GM12878 (cell line): ENCODE measurements around the gene MAN2B2. TPM values are rescaled to one million over a fixed set of nuclear protein-coding genes. Genes with fewer than 3 reads are reported as not detected.

Experiments
- ATAC-seq: fragments of 200-7000 bp; cut with Tn5 transposase; 3 replicates; pipeline ENCODE4 v1.9.1; 2020; ENCODE audit warnings: mild to moderate bottlenecking, moderate library complexity
- BruUV-seq: library from RNA; stranded (reverse); fragments of 400-500 nt; replicated peaks from 2 replicates; lab custom pipeline; 2021; lab: Mats Ljungman, UMichigan
- CTCF ChIA-PET: fragments of 300-600 bp; sonication (Branson Sonifier 250); formaldehyde crosslinking; extraction: SDS; loops from one replicate; lab custom pipeline; 2021; ENCODE audit warnings: inconsistent platforms; lab: Yijun Ruan, JAX
- POLR2A ChIA-PET: fragments of 350-600 bp; formaldehyde crosslinking; extraction: SDS; loops from one replicate; lab custom pipeline; 2021; ENCODE audit warnings: inconsistent platforms; lab: Charles Lee
- RAD21 ChIA-PET: fragments of 300-600 bp; sonication (Branson Sonifier 250); formaldehyde crosslinking; loops from one replicate; lab custom pipeline; 2023; ENCODE audit warnings: antibody characterized with exemption; ENCODE audit not compliant: unreplicated experiment; lab: Charles Lee
- SMC1A ChIA-PET: fragments of 300-600 bp; sonication (Branson Sonifier 250); formaldehyde crosslinking; loops from one replicate; lab custom pipeline; 2023; ENCODE audit not compliant: unreplicated experiment, uncharacterized antibody; lab: Charles Lee
- DNase-seq: peaks from one replicate; pipeline ENCODE4 v3.0.0-alpha.2; 2011; ENCODE audit warnings: low read depth, low spot score
- FAIRE-seq: peaks from 3 replicates; lab custom pipeline; 2011; peaks lifted over from hg19 to GRCh38; lab: Jason Lieb, UNC
- H2AFZ ChIP-seq: 2 replicates; pipeline ENCODE4 v1.6.0; 2011; ENCODE audit warnings: low read depth, low read length, control low read depth; ENCODE audit not compliant: control insufficient read depth
- H3K27ac ChIP-seq: 2 replicates; pipeline ENCODE4 v1.5.1; 2011; ENCODE audit warnings: control low read depth; ENCODE audit not compliant: control insufficient read depth, insufficient read depth
- H3K27me3 ChIP-seq, 2 experiments: replicated peaks in 1 of 2; 2 replicates each; pipeline versions ENCODE4 v1.6.0 to v1.6.1; 2011; ENCODE audit warnings: low read length in 1 of 2; ENCODE audit not compliant: control insufficient read depth in 2 of 2, insufficient read depth in 2 of 2
- H3K36me3 ChIP-seq, 2 experiments: 2 replicates each; pipeline ENCODE4 v1.5.1; 2011; ENCODE audit warnings: low read length in 1 of 2; ENCODE audit not compliant: control insufficient read depth in 2 of 2, insufficient read depth in 2 of 2
- H3K4me1 ChIP-seq: 2 replicates; pipeline ENCODE4 v1.6.1; 2011; ENCODE audit warnings: mild to moderate bottlenecking, low read length, moderate library complexity, mixed read lengths; ENCODE audit not compliant: control insufficient read depth, insufficient read depth
- H3K4me2 ChIP-seq: 2 replicates; pipeline ENCODE4 v1.6.0; 2011; ENCODE audit warnings: control low read depth; ENCODE audit not compliant: control insufficient read depth, insufficient read depth
- H3K4me3 ChIP-seq: fragments of 200-600 bp; sonication (generic); 2 replicates; pipeline ENCODE4 v1.5.1; 2016
- H3K79me2 ChIP-seq: 2 replicates; pipeline ENCODE4 v1.6.0; 2011; ENCODE audit warnings: low read length; ENCODE audit not compliant: control insufficient read depth, insufficient read depth
- H3K9ac ChIP-seq: 2 replicates; pipeline ENCODE4 v1.8.0; 2011; ENCODE audit warnings: low read length, control low read depth, mixed read lengths; ENCODE audit not compliant: control insufficient read depth, insufficient read depth
- H3K9me3 ChIP-seq: replicated peaks from 3 replicates; pipeline ENCODE4 v1.5.1; 2011; ENCODE audit warnings: mild to moderate bottlenecking, low read length; ENCODE audit not compliant: control insufficient read depth, insufficient read depth
- H4K20me1 ChIP-seq: 2 replicates; pipeline ENCODE4 v1.6.0; 2011; ENCODE audit not compliant: control insufficient read depth, insufficient read depth
- BCLAF1 ChIP-seq: fragments of 450-650 bp; IDR thresholded peaks from 2 replicates; pipeline ENCODE4 v1.6.1; 2017; ENCODE audit warnings: antibody characterized with exemption, mild to moderate bottlenecking, moderate library complexity
- EP300 ChIP-seq, 2 experiments: fragments of 150-350 bp in 1 of 2; IDR thresholded peaks; 2 replicates each; pipeline ENCODE4 v1.6.1; 2011 to 2012; ENCODE audit warnings: low read depth in 2 of 2, low read length in 2 of 2, borderline replicate concordance in 1 of 2, improper control_type of control experiment in 1 of 2, inconsistent platforms in 1 of 2; ENCODE audit not compliant: control insufficient read depth in 1 of 2
- ETV6 ChIP-seq, 2 experiments: fragments of 450-650 bp in 1 of 2; IDR thresholded peaks in 1 of 2; conservative IDR thresholded peaks in 1 of 2; 2 replicates each; pipeline ENCODE4 v1.6.1; 2014; ENCODE audit warnings: antibody characterized with exemption in 1 of 2, borderline replicate concordance in 1 of 2, low read depth in 1 of 2, mild to moderate bottlenecking in 1 of 2, moderate library complexity in 1 of 2
- KAT2A ChIP-seq: conservative IDR thresholded peaks from 2 replicates; pipeline ENCODE4 v1.6.1; 2011; ENCODE audit warnings: low read depth, low read length; ENCODE audit not compliant: control insufficient read depth
- PAX5 ChIP-seq: IDR thresholded peaks from 2 replicates; pipeline ENCODE4 v1.6.1; 2011; ENCODE audit warnings: low read depth, low read length, borderline replicate concordance
- RAD21 ChIP-seq: IDR thresholded peaks from 2 replicates; pipeline ENCODE4 v1.6.1; 2011; ENCODE audit warnings: mild to moderate bottlenecking, low read depth, low read length, moderate library complexity; ENCODE audit not compliant: insufficient read depth
- STAT3 ChIP-seq: IDR thresholded peaks from 2 replicates; pipeline ENCODE4 v1.6.1; 2011; ENCODE audit warnings: low read depth, low read length, improper control_type of control experiment
- ZBTB4 ChIP-seq: fragments of 450-650 bp; formaldehyde crosslinking; IDR thresholded peaks from 2 replicates; pipeline ENCODE4 v1.4.0; 2022; ENCODE audit warnings: mild to moderate bottlenecking, moderate library complexity
- ZNF384 ChIP-seq: IDR thresholded peaks from 2 replicates; pipeline ENCODE4 v1.6.1; 2012; ENCODE audit warnings: low read depth, mild to moderate bottlenecking, low read length, improper control_type of control experiment, borderline replicate concordance
- WGBS: methylation state at CpG from one replicate; pipeline ENCODE4 v1.1.6; 2016; ENCODE audit warnings: low lambda C conversion rate; ENCODE audit not compliant: insufficient replicate concordance, insufficient coverage; ENCODE audit errors: missing lambda C conversion rate; 5-methylcytosine and 5-hydroxymethylcytosine counted together
- in situ Hi-C: fragments of 300-500 bp; cut with MboI; formaldehyde crosslinking; loops from 9 replicates; pipeline ENCODE4 v1.14.3; 2018; ENCODE audit warnings: mixed read lengths
- intact Hi-C: fragments of 100-400 bp; cut with micrococcal nuclease; formaldehyde crosslinking; loops from one replicate; pipeline ENCODE4 v1.14.2; 2022; ENCODE audit not compliant: unreplicated experiment
- polyA plus RNA-seq, 11 experiments: library from polyadenylated mRNA; depleted of rRNA in 4 of 11; unstranded in 6 of 11; stranded (reverse) in 5 of 11; fragments of >200 nt; fragmentation: Nextera tagmentation in 4 of 11; fragmentation: Illumina TruSeq in 1 of 11; extraction: Ambion mirVana in 4 of 11; extraction: Trizol in 1 of 11; gene quantifications; 1 replicate in 1 of 11; 2 replicates in 10 of 11; pipeline versions ENCODE4 v1.2.1 to v1.2.3, GENCODE V29; 2011 to 2016; ENCODE audit warnings: inconsistent platforms in 2 of 11, missing spikeins in 2 of 11, low read depth in 1 of 11
- total RNA-seq, 4 experiments: library from RNA; depleted of rRNA in 3 of 4; stranded (reverse); fragments of >200 nt in 3 of 4; fragmentation: Illumina TruSeq in 1 of 4; extraction: Trizol in 1 of 4; gene quantifications; 2 replicates each; pipeline versions ENCODE4 v1.2.1 to v1.2.3, GENCODE V29; 2013 to 2021
- TF ChIP-seq, protein P1 (sequence below): fragments of 150-350 bp; IDR thresholded peaks from 2 replicates; pipeline ENCODE4 v1.6.1; 2014; ENCODE audit warnings: mild to moderate bottlenecking, low read depth, low read length

The MAN2B2 gene
- total and polyA plus RNA-seq, 10 of the 15 experiments (the other 5 are each of a cell fraction or from before 2014, with no cell fraction given): 0.47 to 14.5 (median 7.0) TPM

- no peak for TF ChIP-seq BCLAF1
Observed at GRCh38 chr4:6598127-6598526, 23.1 kb downstream of the MAN2B2 start (continued).

- Histone ChIP-seq H3K4me1 (no peaks in the 10 kb centered on the region), H2AFZ (no peak overlapping the region), H3K27ac (no peak overlapping the region), H4K20me1 (no peaks in the 10 kb centered on the region), H3K36me3 (peaks cover 1 to 6% of the 10 kb centered on the region in 2 experiments; a peak in 2 of 4 replicates), H3K9me3 (no peaks in the 10 kb centered on the region; the same call in 2 of the 3 replicates), H3K4me2 (no peak overlapping the region), H3K79me2 (no peaks in the 10 kb centered on the region), H3K4me3 (no peak overlapping the region), H3K27me3 (no peaks in the 10 kb centered on the region), H3K9ac (no peak overlapping the region)
- RAD21 ChIA-PET: no interaction called here
- no TSS peak for BruUV-seq
- CTCF ChIA-PET: no interaction called here
- in situ Hi-C loops: no loop called here
- intact Hi-C loops: no loop called here
- POLR2A ChIA-PET: no interaction called here
- TF ChIP-seq ZNF384: no peak
- no peak for TF ChIP-seq RAD21
- TF ChIP-seq, protein P1, sequence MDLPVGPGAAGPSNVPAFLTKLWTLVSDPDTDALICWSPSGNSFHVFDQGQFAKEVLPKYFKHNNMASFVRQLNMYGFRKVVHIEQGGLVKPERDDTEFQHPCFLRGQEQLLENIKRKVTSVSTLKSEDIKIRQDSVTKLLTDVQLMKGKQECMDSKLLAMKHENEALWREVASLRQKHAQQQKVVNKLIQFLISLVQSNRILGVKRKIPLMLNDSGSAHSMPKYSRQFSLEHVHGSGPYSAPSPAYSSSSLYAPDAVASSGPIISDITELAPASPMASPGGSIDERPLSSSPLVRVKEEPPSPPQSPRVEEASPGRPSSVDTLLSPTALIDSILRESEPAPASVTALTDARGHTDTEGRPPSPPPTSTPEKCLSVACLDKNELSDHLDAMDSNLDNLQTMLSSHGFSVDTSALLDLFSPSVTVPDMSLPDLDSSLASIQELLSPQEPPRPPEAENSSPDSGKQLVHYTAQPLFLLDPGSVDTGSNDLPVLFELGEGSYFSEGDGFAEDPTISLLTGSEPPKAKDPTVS: no peak
- TF ChIP-seq ETV6 (conservative IDR thresholded peaks at IDR 0.05 in 1 of 2, IDR thresholded peaks at IDR 0.05 in 1 of 2; ENCODE audit: borderline replicate concordance in 1 of 2, low read depth in 1 of 2): no peak
- no peak for TF ChIP-seq KAT2A
- no peak for TF ChIP-seq STAT3
- no peak for TF ChIP-seq EP300 (IDR thresholded peaks at IDR 0.05; ENCODE audit: borderline replicate concordance in 1 of 2, control insufficient read depth in 1 of 2, low read depth in 2 of 2, low read length in 2 of 2)
- TF ChIP-seq ZBTB4 (CRISPR knock-in tag): no peak
- TF ChIP-seq PAX5: no peak
- DNase-seq (no peak), ATAC-seq (no peak), FAIRE-seq (no peak)
- SMC1A ChIA-PET: no interaction called here
- WGBS: 84% methylated on average over 13 of the region's 13 CpGs
Observed at GRCh38 chr4:6598641-6599040, 23.7 kb downstream of the MAN2B2 start.
